ENCODE measurements around the gene MLLT3. TPM values are rescaled to one million over a fixed set of nuclear protein-coding genes. Genes with fewer than 3 reads are reported as not detected.

The MLLT3 gene
- total and polyA plus RNA-seq, 4 donors, result 3.6 to 16.5 (median 6.6) TPM

GRCh38 chr9:20310024-20310423 lies 312.3 kb downstream of the MLLT3 start:
- no peaks in the 10 kb centered on the region for H3K4me1 ChIP-seq (ENCODE audit: control insufficient read depth in 1 of 2, insufficient read depth in 2 of 2, low read length in 2 of 2)
- 94 to 96% methylated on average over 2 of the region's 2 CpGs for WGBS, 2 donors
- H3K36me3 ChIP-seq (ENCODE audit: control insufficient read depth in 1 of 2, insufficient read depth in 2 of 2, low read length in 1 of 2), result no peaks in the 10 kb centered on the region
- DNase-seq (no peak), ATAC-seq (ENCODE audit: low FRiP score) (no peak)
- no peaks in the 10 kb centered on the region for H3K27me3 ChIP-seq (ENCODE audit: control insufficient read depth in 1 of 2, insufficient read depth in 2 of 2, low read length in 1 of 2)
- no peaks in the 10 kb centered on the region for H3K9me3 ChIP-seq (ENCODE audit: control insufficient read depth, low read length)
- intact Hi-C loops (cut with DNase I), result no loop called here
- no peak overlapping the region for H3K4me3 ChIP-seq (ENCODE audit: low read length in 2 of 2)
- no peak overlapping the region for H3K27ac ChIP-seq (ENCODE audit: low read depth in 1 of 2, low read length in 2 of 2)

GRCh38 chr9:20309124-20309523 lies 313.2 kb downstream of the MLLT3 start:
- 61 to 68% methylated on average over 4 of the region's 4 CpGs for WGBS, 2 donors
- Histone ChIP-seq H3K4me3 (ENCODE audit: low read length in 2 of 2) (no peak overlapping the region), H3K27ac (ENCODE audit: low read depth in 1 of 2, low read length in 2 of 2) (no peak overlapping the region), H3K36me3 (ENCODE audit: control insufficient read depth in 1 of 2, insufficient read depth in 2 of 2, low read length in 1 of 2) (no peaks in the 10 kb centered on the region), H3K9me3 (ENCODE audit: control insufficient read depth, low read length) (peaks cover 1% of the 10 kb centered on the region), H3K4me1 (ENCODE audit: control insufficient read depth in 1 of 2, insufficient read depth in 2 of 2, low read length in 2 of 2) (no peaks in the 10 kb centered on the region), H3K27me3 (ENCODE audit: control insufficient read depth in 1 of 2, insufficient read depth in 2 of 2, low read length in 1 of 2) (no peaks in the 10 kb centered on the region)
- ATAC-seq (ENCODE audit: low FRiP score) (no peak), DNase-seq (no peak)
- intact Hi-C loops (cut with DNase I), result no loop called here

- Histone ChIP-seq H3K4me3 (ENCODE audit: low read length in 2 of 2) (no peak overlapping the region), H3K27me3 (ENCODE audit: control insufficient read depth in 1 of 2, insufficient read depth in 2 of 2, low read length in 1 of 2) (peaks cover 0 to 2% of the 10 kb centered on the region in 2 donors), H3K27ac (ENCODE audit: low read depth in 1 of 2, low read length in 2 of 2) (no peak overlapping the region), H3K36me3 (ENCODE audit: control insufficient read depth in 1 of 2, insufficient read depth in 2 of 2, low read length in 1 of 2) (no peaks in the 10 kb centered on the region), H3K9me3 (ENCODE audit: control insufficient read depth, low read length) (peaks cover 1% of the 10 kb centered on the region), H3K4me1 (ENCODE audit: control insufficient read depth in 1 of 2, insufficient read depth in 2 of 2, low read length in 2 of 2) (no peaks in the 10 kb centered on the region)
- no peak for ATAC-seq (ENCODE audit: low FRiP score)
- intact Hi-C loops (cut with DNase I), result no loop called here
- DNase-seq, result no peak
- 2 to 6% methylated on average over 7 of the region's 7 CpGs for WGBS, 2 donors
Observed at GRCh38 chr9:20307621-20308020, 314.7 kb downstream of the MLLT3 start.

GRCh38 chr9:20305452-20305851 lies 316.8 kb downstream of the MLLT3 start:
- H3K27ac ChIP-seq (ENCODE audit: low read depth in 1 of 2, low read length in 2 of 2), result no peak overlapping the region
- H3K4me3 ChIP-seq (ENCODE audit: low read length in 2 of 2), result no peak overlapping the region
- peaks cover 0 to 2% of the 10 kb centered on the region in 2 donors for H3K27me3 ChIP-seq (ENCODE audit: control insufficient read depth in 1 of 2, insufficient read depth in 2 of 2, low read length in 1 of 2)
- DNase-seq (no peak), ATAC-seq (ENCODE audit: low FRiP score) (no peak)
- WGBS, 2 donors, result 90 to 92% methylated on average over 4 of the region's 4 CpGs
- peaks cover 1% of the 10 kb centered on the region for H3K9me3 ChIP-seq (ENCODE audit: control insufficient read depth, low read length)
- intact Hi-C loops (cut with DNase I), result no loop called here
- H3K36me3 ChIP-seq (ENCODE audit: control insufficient read depth in 1 of 2, insufficient read depth in 2 of 2, low read length in 1 of 2), result no peaks in the 10 kb centered on the region
- no peaks in the 10 kb centered on the region for H3K4me1 ChIP-seq (ENCODE audit: control insufficient read depth in 1 of 2, insufficient read depth in 2 of 2, low read length in 2 of 2)

GRCh38 chr9:20303996-20304395 lies 318.3 kb downstream of the MLLT3 start:
- intact Hi-C loops (cut with DNase I), result no loop called here
- H3K4me3 ChIP-seq (ENCODE audit: low read length in 2 of 2), result no peak overlapping the region
- no peak overlapping the region for H3K27ac ChIP-seq (ENCODE audit: low read depth in 1 of 2, low read length in 2 of 2)
- peaks cover 0 to 2% of the 10 kb centered on the region in 2 donors for H3K27me3 ChIP-seq (ENCODE audit: control insufficient read depth in 1 of 2, insufficient read depth in 2 of 2, low read length in 1 of 2)
- ATAC-seq (ENCODE audit: low FRiP score) (no peak), DNase-seq (no peak)
- H3K4me1 ChIP-seq (ENCODE audit: control insufficient read depth in 1 of 2, insufficient read depth in 2 of 2, low read length in 2 of 2), result no peaks in the 10 kb centered on the region
- H3K36me3 ChIP-seq (ENCODE audit: control insufficient read depth in 1 of 2, insufficient read depth in 2 of 2, low read length in 1 of 2), result no peaks in the 10 kb centered on the region
- WGBS, 2 donors, result 39 to 47% methylated on average over 3 of the region's 3 CpGs
- H3K9me3 ChIP-seq (ENCODE audit: control insufficient read depth, low read length), result peaks cover 1% of the 10 kb centered on the region

- WGBS, 2 donors, result 47 to 63% methylated on average over 2 of the region's 2 CpGs
- Histone ChIP-seq H3K4me1 (ENCODE audit: control insufficient read depth in 1 of 2, insufficient read depth in 2 of 2, low read length in 2 of 2) (no peaks in the 10 kb centered on the region), H3K27me3 (ENCODE audit: control insufficient read depth in 1 of 2, insufficient read depth in 2 of 2, low read length in 1 of 2) (peaks cover 0 to 2% of the 10 kb centered on the region in 2 donors), H3K9me3 (ENCODE audit: control insufficient read depth, low read length) (peaks cover 1% of the 10 kb centered on the region), H3K36me3 (ENCODE audit: control insufficient read depth in 1 of 2, insufficient read depth in 2 of 2, low read length in 1 of 2) (no peaks in the 10 kb centered on the region), H3K27ac (ENCODE audit: low read depth in 1 of 2, low read length in 2 of 2) (no peak overlapping the region), H3K4me3 (ENCODE audit: low read length in 2 of 2) (no peak overlapping the region)
- DNase-seq, result no peak
- intact Hi-C loops (cut with DNase I), result no loop called here
- no peak for ATAC-seq (ENCODE audit: low FRiP score)
Observed at GRCh38 chr9:20303066-20303465, 319.2 kb downstream of the MLLT3 start.

- Histone ChIP-seq H3K27ac (ENCODE audit: low read depth in 1 of 2, low read length in 2 of 2) (no peak overlapping the region), H3K4me3 (ENCODE audit: low read length in 2 of 2) (no peak overlapping the region), H3K36me3 (ENCODE audit: control insufficient read depth in 1 of 2, insufficient read depth in 2 of 2, low read length in 1 of 2) (no peaks in the 10 kb centered on the region), H3K9me3 (ENCODE audit: control insufficient read depth, low read length) (peaks cover 1% of the 10 kb centered on the region), H3K27me3 (ENCODE audit: control insufficient read depth in 1 of 2, insufficient read depth in 2 of 2, low read length in 1 of 2) (peaks cover 0 to 2% of the 10 kb centered on the region in 2 donors), H3K4me1 (ENCODE audit: control insufficient read depth in 1 of 2, insufficient read depth in 2 of 2, low read length in 2 of 2) (no peaks in the 10 kb centered on the region)
- ATAC-seq (ENCODE audit: low FRiP score) (no peak), DNase-seq (no peak)
- WGBS, 2 donors, result 82 to 88% methylated on average over 1 of the region's 1 CpG
- intact Hi-C loops (cut with DNase I), result no loop called here
Observed at GRCh38 chr9:20302197-20302596, 320.1 kb downstream of the MLLT3 start.

- ATAC-seq (ENCODE audit: low FRiP score) (no peak), DNase-seq (no peak)
- Histone ChIP-seq H3K4me3 (ENCODE audit: low read length in 2 of 2) (no peak overlapping the region), H3K9me3 (ENCODE audit: control insufficient read depth, low read length) (peaks cover 1% of the 10 kb centered on the region), H3K27ac (ENCODE audit: low read depth in 1 of 2, low read length in 2 of 2) (no peak overlapping the region), H3K36me3 (ENCODE audit: control insufficient read depth in 1 of 2, insufficient read depth in 2 of 2, low read length in 1 of 2) (no peaks in the 10 kb centered on the region), H3K27me3 (ENCODE audit: control insufficient read depth in 1 of 2, insufficient read depth in 2 of 2, low read length in 1 of 2) (peaks cover 0 to 2% of the 10 kb centered on the region in 2 donors), H3K4me1 (ENCODE audit: control insufficient read depth in 1 of 2, insufficient read depth in 2 of 2, low read length in 2 of 2) (no peaks in the 10 kb centered on the region)
- intact Hi-C loops (cut with DNase I), result no loop called here
- 22 to 31% methylated on average over 2 of the region's 2 CpGs for WGBS, 2 donors
Observed at GRCh38 chr9:20300430-20301115, 321.7 kb downstream of the MLLT3 start.

- no peak overlapping the region for H3K4me3 ChIP-seq (ENCODE audit: low read length in 2 of 2)
- no peak overlapping the region for H3K27ac ChIP-seq (ENCODE audit: low read depth in 1 of 2, low read length in 2 of 2)
- H3K4me1 ChIP-seq (ENCODE audit: control insufficient read depth in 1 of 2, insufficient read depth in 2 of 2, low read length in 2 of 2), result no peaks in the 10 kb centered on the region
- no peak for ATAC-seq (ENCODE audit: low FRiP score)
- intact Hi-C loops (cut with DNase I), result no loop called here
- H3K27me3 ChIP-seq (ENCODE audit: control insufficient read depth in 1 of 2, insufficient read depth in 2 of 2, low read length in 1 of 2), result no peaks in the 10 kb centered on the region
- 54 to 61% methylated on average over 6 of the region's 6 CpGs for WGBS, 2 donors
- no peaks in the 10 kb centered on the region for H3K9me3 ChIP-seq (ENCODE audit: control insufficient read depth, low read length)
- H3K36me3 ChIP-seq (ENCODE audit: control insufficient read depth in 1 of 2, insufficient read depth in 2 of 2, low read length in 1 of 2), result no peaks in the 10 kb centered on the region
- no peak for DNase-seq
Observed at GRCh38 chr9:20297646-20298084, 324.6 kb downstream of the MLLT3 start.
